GM21381 (cell line): ENCODE measurements around the gene NAMPT.
A peak's percentile ranks its signal among the peaks of the same experiment; 100 is the strongest.
"Not testable (repeated sequence)": the region's sequence is repeated elsewhere in the genome, so short reads cannot be mapped to it uniquely, and the experiment has no call there.

Experiments
- ATAC-seq: cut with Tn5 transposase; IDR thresholded peaks from one replicate; pipeline ENCODE4 v1.9.1; 2021; ENCODE audit warnings: mild to moderate bottlenecking, moderate library complexity; ENCODE audit not compliant: unreplicated experiment

Gene NAMPT

GRCh38 chr7:106305732-106306131 is 20.9 kb upstream of the NAMPT start:
- no peak for ATAC-seq

GRCh38 chr7:106304568-106304967 is 19.8 kb upstream of the NAMPT start:
- no peak for ATAC-seq

GRCh38 chr7:106298631-106299030 is 13.8 kb upstream of the NAMPT start:
- not testable (repeated sequence) for ATAC-seq

- ATAC-seq, result not testable (repeated sequence)
Measured at GRCh38 chr7:106298155-106298554, 13.4 kb upstream of the NAMPT start.

GRCh38 chr7:106294334-106294733 is 9.6 kb upstream of the NAMPT start:
- no peak for ATAC-seq

GRCh38 chr7:106291247-106291646 is 6.5 kb upstream of the NAMPT start:
- ATAC-seq, result no peak

- no peak for ATAC-seq
Measured at GRCh38 chr7:106290319-106290718, 5.5 kb upstream of the NAMPT start.

GRCh38 chr7:106289848-106290247 is 5.1 kb upstream of the NAMPT start:
- ATAC-seq, result no peak

- ATAC-seq, result no peak
Measured at GRCh38 chr7:106288263-106288662, 3.5 kb upstream of the NAMPT start.

GRCh38 chr7:106287786-106288185 is 3.0 kb upstream of the NAMPT start:
- ATAC-seq, result no peak

GRCh38 chr7:106285855-106286492 is 1.2 kb upstream of the NAMPT start:
- peak; percentile 30 for ATAC-seq

GRCh38 chr7:106285051-106285854 is 470 bp upstream of the NAMPT start:
- peak; percentile 78 for ATAC-seq

- ATAC-seq, result peak; percentile 18
Measured at GRCh38 chr7:106283831-106284713, 711 bp downstream of the NAMPT start.

- ATAC-seq, result no peak
Measured at GRCh38 chr7:106283501-106283830, 1.3 kb downstream of the NAMPT start.

GRCh38 chr7:106282852-106283251 is 1.9 kb downstream of the NAMPT start:
- no peak for ATAC-seq

- ATAC-seq, result no peak
Measured at GRCh38 chr7:106282390-106282789, 2.4 kb downstream of the NAMPT start.

GRCh38 chr7:106281585-106282318 is 3.0 kb downstream of the NAMPT start:
- no peak for ATAC-seq

GRCh38 chr7:106281127-106281526 is 3.7 kb downstream of the NAMPT start:
- ATAC-seq, result no peak

- no peak for ATAC-seq
Measured at GRCh38 chr7:106279425-106280197, 5.2 kb downstream of the NAMPT start.

GRCh38 chr7:106278695-106279094 is 6.1 kb downstream of the NAMPT start:
- no peak for ATAC-seq
